WTC11 (cell line): ENCODE data around the gene ZNF775.

ENCODE experiments used
- ARID4B ChIP-seq: sonication (generic); formaldehyde crosslinking; IDR thresholded peaks from 2 replicates; pipeline ENCODE4 v1.8.0; 2023; ENCODE audit warnings: missing genetic modification reagents, mild to moderate bottlenecking, borderline replicate concordance
- CREB1 ChIP-seq: sonication (generic); formaldehyde crosslinking; IDR thresholded peaks from 2 replicates; pipeline ENCODE4 v1.8.0; 2023; ENCODE audit warnings: mild to moderate bottlenecking, missing genetic modification reagents
- CTCF ChIP-seq: fragments of 200-600 bp; IDR thresholded peaks from 2 replicates; pipeline ENCODE4 v1.8.0; 2022; ENCODE audit warnings: antibody characterized with exemption
- ELF4 ChIP-seq: sonication (generic); formaldehyde crosslinking; IDR thresholded peaks from 2 replicates; pipeline ENCODE4 v1.8.1; 2022; ENCODE audit warnings: low read depth, mild to moderate bottlenecking, moderate library complexity, missing genetic modification reagents
- IRF1 ChIP-seq: sonication (generic); formaldehyde crosslinking; IDR thresholded peaks from 2 replicates; pipeline ENCODE4 v1.8.0; 2023; ENCODE audit warnings: missing genetic modification reagents
- NR3C1 ChIP-seq: sonication (generic); formaldehyde crosslinking; conservative IDR thresholded peaks from 2 replicates; pipeline ENCODE4 v1.8.1; 2023; ENCODE audit warnings: low read depth, mild to moderate bottlenecking, missing genetic modification reagents
- PREB ChIP-seq: sonication (generic); formaldehyde crosslinking; IDR thresholded peaks from 2 replicates; pipeline ENCODE4 v1.8.1; 2022; ENCODE audit warnings: mild to moderate bottlenecking, missing genetic modification reagents, moderate library complexity, borderline replicate concordance

GRCh38 chr7:150446288-150446938, 67.3 kb downstream of the ZNF775 start:
- TF ChIP-seq CTCF (no peak), PREB (CRISPR knock-in tag) (no peak), ELF4 (no peak), NR3C1 (CRISPR knock-in tag) (no peak), ARID4B (no peak), CREB1 (no peak), IRF1 (CRISPR knock-in tag) (no peak)
